HG03097 (cell line): Measurements from ENCODE around the gene CIB1.

Experiments used
- ATAC-seq: cut with Tn5 transposase; IDR thresholded peaks from one replicate; pipeline ENCODE4 v1.9.1; 2021; ENCODE audit not compliant: unreplicated experiment, low FRiP score

The CIB1 gene

DNA sequence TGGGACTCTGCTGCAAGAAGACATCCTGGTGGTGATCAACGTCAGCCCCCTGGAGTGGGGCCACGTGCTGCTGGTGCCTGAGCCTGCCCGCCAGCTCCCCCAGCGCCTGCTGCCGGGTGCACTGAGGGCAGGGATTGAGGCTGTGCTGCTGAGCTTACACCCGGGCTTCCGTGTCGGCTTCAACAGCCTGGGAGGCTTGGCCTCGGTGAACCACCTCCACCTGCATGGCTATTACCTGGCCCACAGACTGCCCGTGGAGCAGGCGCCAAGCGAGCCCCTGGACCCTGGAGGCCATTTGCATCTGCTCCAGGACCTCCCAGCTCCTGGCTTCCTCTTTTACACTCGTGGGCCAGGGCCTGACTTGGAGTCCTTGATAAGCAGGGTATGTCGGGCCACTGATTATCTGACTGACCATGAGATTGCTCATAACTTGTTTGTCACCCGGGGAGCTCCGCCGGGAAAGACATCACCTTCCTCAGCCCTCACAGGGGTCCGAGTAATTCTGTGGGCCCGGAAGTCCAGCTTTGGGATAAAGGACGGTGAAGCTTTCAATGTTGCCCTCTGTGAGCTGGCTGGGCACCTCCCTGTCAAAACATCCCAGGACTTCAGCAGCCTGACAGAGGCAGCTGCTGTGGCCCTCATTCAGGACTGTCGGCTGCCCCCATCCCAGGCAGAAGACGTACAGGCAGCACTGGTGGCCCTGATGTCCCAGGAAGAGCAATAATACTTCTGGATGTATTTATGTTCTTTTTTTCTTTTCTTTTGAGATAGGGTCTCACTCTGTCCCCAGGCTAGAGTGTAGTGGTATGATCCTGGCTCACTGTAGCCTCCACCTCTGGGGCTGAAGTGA is 7.8 kb upstream of the CIB1 start:
- no peak for ATAC-seq

DNA sequence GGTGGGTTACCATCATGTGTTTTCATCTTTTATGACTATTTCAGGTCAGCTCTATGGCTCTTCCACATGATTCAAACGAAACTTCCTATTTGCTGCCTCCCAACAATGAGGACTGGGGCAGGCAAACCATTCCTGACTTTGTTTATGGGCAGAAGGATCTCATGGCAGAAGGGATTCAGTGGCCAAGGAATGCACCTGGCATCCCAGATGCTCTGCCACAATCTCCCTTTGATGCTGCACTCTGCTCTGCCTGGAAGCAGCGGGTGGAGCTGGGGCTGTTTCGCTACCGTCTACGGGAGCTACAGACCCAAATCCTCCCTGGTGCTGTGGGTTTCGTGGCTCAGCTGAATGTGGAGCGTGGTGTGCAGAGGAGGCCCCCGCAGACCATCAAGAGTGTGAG is 7.1 kb upstream of the CIB1 start:
- ATAC-seq: no peak

DNA sequence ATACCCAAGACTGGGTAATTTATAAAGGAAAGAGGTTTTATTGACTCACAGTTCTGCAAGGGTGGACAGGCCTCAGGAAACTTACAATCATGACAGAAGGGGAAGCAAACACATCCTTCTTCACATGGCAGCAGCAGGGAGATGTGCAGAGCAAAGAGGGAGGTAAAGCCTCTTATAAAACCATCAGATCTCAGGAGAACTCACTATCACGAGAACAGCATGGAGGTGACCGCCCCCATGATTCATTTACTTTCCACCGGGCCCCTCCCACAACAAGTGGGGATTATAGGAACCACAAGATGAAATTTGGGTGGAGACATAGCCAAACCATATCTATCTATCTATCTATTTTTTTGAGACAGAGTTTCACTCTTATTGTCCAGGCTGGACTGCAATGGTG is 5.6 kb upstream of the CIB1 start:
- ATAC-seq: no peak

DNA sequence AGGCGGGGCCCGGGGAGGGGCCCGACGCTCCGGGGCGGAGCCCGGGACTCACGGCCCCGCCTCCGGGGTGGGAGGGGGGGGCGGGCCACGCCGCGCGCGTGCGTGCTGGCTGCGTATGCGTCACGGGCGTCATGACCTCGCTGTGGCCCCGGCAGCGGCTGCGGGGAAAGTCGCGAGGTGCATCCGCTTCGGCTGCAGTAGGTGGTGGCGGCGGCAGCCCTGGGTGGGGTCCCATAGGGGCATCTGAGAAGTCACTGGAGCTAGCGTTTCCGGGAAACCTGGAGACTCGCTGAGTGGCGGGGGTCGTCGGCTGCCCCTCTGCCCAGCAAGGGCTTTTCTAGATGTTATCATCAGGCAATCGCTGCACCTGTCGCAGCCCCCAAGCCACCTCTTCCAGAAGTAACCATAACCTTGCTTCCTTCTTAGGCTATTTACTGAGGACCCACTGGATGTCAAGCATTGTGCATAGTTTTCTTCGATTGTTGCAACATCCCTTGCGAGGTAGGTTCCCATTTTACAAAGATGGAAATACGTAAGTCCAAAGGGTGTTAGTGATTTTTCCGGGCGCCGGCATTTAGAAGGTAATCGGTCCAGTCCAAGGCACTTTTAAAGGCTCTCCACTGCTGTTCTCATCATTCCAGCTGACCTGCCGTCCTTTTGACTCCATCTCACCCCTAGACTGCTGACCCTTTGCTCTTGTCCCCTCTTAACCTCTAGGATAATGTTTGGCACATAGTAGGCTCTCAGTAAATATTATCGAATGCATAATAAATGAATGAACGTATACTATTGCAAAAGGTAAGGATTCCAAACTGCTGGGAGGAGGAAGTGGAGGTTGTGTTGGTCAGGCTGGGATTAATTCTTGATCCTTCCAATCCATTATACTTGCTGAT is 601 bp upstream of the CIB1 start, which contains the start of gene GDPGP1:
Gene GDPGP1, plus strand, starts transcription at position 114 of the 893 bp plus-strand sequence. CDS start 6,700 bp downstream, outside the sequence.
- ATAC-seq: peak; percentile 56

DNA sequence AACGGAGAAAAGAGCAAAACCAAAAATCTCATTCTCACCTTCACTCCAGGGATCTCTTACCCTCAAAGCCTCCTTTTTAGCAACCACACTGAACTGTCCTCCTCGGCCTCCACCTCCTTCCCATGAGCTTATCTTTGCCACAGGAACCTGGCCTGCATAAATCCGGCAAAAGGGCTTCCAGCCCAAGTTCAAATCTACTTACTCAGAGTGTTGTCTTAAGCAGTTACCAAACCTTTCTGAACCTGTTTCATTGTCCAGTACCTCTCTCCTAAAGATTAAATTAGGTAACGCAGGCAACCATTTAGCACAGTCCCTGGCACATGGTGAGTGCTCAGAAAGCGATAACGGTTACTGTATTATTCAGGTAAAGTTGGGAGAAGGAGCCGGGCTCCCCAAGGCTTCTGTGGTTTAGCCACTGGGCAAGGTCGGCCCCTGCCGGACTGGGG is 777 bp downstream of the CIB1 start:
- no peak for ATAC-seq

DNA sequence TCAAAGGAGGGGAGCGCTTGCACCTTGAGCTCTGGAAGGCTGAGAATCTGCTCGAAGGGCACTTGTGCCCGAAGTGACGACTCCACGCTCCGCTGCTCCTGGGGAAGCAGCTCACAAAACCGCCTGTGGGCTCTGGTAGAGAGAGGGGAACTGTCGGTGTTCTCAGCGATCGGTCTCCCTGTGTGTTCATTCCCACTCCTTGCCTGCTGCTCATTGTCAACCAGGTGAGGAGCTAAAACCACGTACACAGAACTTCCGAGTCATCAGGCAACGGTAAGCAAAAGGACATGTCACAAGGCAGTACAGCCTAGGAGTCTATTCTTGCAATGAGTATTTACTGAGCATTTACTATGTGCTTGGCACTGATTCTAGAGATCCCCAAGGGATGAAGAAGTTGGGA is 1.5 kb downstream of the CIB1 start:
- ATAC-seq: no peak

DNA sequence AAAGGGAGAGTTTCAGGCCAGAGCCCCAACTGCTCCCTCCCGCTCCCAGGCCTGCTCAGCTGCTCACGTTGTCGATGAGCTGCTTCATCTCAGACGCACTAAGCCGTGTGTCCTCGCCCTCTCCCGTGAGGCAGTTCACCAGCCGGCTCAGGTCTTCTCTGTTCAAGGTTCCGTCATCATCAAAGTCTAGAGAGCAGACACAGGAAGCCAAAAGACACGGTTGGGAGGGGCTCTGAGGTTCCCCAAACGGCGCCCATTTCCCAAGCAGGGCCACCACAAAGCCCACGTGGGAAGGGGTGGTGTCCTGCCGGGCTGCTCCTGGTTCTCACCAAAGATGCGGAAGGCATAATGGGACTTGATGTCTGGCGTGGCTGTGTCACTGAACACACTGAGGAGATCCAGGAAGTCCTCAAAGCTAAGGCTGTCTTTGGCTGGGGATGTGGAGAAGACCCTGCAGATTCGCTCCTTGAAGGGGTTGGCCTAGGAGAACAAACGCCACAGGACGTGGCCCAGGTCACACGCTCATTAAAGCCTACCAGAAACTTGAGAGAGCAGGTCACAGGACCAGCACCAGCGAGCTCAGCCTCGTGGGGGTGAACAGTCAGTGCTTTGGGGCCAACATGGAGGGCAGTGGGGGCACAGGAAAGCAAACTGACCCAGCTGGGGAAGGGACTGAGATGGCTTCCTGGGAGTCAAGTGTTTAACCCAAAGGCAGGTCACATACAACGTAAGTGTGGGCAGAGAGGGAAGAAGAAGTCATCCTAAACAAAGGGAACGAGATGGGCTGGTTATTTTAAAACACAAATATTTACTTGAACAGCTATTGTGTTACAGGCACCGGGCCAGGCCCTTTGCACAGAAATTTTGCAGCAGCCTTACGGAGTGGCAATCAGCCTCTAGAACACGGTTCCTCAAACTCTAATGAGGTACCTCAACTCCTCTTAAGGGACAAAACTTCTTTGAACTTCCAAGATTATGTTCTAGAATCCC is 2.4 kb downstream of the CIB1 start:
- no peak for ATAC-seq

DNA sequence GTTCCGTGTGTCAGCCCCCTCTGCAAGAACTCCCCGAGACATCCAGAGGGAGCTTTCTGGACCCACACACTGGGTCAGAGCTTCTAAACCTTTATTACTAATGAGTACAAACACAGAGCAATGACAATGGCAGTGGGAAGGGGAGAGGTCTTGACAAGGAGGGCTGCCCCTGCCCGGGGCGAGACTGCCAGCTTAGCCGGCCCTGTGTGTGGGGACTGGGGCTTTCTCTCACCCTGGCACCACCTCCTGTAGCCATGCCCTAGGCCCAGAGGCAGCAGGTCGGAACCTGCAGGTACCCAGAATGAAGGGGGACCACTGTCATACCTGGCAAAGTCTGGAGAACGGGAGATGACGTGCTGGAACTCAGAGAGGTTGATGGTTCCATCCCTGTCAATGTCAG is 3.1 kb downstream of the CIB1 start:
- ATAC-seq: no peak

DNA sequence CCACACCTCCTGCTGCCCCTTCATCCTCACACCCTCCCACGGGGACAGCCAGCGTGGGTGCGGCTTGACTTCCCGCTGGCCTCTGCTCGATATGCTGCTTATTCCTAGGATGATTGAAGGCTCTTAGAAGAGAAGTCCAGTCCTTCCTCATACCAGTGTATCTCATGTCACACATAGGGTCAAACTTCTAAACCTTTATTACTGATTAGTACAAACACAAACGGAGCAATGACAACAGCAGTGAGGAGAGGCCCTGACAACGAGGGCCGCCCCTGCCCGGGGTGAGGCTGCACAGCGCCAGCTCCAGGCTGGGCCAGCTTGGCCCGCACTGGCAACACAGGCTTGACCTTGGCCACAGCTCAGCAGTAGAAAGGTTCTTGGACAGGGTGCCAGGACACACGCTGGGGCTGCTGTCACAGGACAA is 3.7 kb downstream of the CIB1 start:
- ATAC-seq: no peak

DNA sequence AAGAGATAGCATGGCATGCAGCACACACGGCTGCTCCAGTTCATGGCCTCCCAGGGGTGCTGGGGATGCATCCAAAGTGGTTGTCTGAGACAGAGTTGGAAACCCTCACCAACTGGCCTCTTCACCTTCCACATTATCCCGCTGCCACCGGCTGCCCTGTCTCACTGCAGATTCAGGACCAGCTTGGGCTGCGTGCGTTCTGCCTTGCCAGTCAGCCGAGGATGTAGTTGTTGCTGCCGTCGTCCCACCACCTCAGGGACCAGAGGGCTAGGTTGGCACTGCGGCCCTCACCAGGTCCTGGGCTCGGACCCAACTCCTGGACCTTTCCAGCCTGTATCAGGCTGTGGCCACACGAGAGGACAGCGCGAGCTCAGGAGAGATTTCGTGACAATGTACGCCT is 4.8 kb downstream of the CIB1 start:
- ATAC-seq: no peak

DNA sequence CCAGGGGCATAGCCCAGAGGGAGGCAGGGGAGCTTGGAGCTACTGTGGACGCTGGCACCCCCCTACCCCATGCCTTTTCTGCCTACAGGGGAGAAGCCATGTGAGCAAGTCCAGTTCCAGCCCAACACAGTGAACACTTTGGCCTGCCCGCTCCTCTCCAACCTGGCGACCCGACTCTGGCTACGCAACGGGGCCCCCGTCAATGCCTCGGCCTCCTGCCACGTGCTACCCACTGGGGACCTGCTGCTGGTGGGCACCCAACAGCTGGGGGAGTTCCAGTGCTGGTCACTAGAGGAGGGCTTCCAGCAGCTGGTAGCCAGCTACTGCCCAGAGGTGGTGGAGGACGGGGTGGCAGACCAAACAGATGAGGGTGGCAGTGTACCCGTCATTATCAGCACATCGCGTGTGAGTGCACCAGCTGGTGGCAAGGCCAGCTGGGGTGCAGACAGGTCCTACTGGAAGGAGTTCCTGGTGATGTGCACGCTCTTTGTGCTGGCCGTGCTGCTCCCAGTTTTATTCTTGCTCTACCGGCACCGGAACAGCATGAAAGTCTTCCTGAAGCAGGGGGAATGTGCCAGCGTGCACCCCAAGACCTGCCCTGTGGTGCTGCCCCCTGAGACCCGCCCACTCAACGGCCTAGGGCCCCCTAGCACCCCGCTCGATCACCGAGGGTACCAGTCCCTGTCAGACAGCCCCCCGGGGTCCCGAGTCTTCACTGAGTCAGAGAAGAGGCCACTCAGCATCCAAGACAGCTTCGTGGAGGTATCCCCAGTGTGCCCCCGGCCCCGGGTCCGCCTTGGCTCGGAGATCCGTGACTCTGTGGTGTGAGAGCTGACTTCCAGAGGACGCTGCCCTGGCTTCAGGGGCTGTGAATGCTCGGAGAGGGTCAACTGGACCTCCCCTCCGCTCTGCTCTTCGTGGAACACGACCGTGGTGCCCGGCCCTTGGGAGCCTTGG is 5.6 kb downstream of the CIB1 start:
- ATAC-seq: no peak

DNA sequence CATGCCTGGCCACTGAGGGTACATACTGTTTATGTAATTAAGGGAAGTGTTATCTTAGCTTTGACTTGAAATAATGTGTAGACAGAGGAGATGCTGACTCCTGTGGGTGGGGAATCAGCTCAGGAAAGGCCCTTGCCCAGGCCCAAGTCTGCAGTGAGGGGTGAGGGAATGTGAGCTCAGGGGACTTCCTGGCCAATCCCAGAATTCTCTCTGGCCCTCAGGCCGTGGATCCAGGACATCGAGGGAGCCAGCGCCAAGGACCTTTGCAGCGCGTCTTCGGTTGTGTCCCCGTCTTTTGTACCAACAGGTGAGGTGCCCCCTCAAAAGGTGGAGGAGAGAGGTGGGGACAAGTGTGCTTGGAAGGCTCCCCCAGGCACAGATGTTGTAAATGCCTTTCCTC is 6.4 kb downstream of the CIB1 start:
- no peak for ATAC-seq

DNA sequence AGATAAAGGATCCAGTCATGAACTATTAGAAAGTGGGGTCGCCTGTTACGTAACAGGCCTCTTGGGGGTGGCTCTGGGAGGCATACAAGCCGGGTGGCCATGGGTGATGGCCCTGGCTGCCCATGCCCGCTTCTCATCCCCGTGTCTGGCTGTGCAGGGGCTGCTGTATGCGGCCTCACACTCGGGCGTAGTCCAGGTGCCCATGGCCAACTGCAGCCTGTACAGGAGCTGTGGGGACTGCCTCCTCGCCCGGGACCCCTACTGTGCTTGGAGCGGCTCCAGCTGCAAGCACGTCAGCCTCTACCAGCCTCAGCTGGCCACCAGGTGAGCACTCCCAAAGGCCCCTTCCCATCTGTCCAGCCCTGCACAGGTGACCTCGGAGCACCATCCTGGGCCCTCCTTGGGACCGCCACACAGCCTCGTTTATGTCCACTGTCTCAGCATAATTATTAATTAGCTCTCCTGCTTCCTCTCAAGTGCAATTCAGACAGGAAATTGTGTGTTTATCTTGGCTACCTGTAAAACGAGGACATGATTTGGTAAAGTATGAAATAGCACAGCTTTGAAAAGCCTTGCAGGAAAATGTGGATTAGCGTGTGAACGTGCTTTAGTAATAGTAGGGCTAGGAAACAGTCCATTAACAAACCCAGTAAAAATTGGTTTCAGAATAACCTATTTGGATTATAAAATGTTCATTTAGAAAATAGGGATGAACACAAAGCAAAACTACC is 8.1 kb downstream of the CIB1 start:
- ATAC-seq: no peak

DNA sequence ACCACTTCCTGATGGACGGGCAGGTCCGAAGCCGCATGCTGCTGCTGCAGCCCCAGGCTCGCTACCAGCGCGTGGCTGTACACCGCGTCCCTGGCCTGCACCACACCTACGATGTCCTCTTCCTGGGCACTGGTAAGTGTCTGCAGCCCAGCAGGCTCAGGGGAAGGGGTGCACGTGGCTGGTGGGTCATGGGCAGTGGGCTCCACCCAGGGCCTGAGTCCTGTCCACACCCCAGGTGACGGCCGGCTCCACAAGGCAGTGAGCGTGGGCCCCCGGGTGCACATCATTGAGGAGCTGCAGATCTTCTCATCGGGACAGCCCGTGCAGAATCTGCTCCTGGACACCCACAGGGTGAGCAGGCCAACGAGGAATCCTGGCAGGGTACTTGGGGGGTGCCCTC is 8.7 kb downstream of the CIB1 start:
- no peak for ATAC-seq

DNA sequence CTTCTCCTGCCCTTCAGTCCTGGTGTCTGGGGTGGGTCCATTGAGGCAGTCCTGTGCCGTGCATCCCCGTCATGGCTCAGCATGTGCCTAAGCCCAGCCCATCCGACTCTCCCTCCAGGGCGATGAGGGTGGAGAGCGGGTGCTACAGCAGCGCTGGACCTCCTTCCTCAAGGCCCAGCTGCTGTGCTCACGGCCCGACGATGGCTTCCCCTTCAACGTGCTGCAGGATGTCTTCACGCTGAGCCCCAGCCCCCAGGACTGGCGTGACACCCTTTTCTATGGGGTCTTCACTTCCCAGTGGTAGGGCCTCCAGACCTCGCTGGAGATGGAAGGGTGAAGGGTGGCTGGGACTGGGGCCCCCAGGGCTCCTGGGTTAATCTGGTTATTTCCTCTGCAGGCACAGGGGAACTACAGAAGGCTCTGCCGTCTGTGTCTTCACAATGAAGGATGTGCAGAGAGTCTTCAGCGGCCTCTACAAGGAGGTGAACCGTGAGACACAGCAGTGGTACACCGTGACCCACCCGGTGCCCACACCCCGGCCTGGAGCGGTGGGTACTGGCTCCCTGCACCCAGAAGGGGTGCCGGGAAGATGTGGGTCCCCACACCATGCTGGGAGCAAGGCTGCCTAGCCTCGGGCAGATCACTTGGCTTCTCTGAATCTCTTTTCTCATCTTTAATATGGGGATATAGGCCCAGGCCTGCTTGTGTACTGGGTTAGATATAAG is 10.1 kb downstream of the CIB1 start:
- ATAC-seq: no peak

DNA sequence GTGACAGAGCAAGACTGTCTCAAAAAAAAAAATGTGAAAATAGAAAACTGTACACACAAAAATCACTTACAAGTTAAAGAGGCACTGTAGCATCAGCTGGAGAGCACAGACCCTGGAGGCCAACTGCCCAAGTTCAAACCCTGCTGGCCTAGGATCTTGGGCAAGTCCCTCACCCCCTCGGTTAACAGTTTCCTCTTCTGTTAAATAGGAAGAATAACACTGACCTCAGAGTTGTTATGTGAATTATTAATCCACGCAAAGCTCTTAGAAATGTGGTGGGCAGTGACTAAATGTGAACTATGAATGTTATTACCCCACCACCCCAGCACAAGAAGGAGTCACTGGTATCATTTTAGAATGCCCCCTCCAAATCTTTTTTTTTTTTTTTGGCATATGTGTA is 11.2 kb downstream of the CIB1 start:
- ATAC-seq: no peak

DNA sequence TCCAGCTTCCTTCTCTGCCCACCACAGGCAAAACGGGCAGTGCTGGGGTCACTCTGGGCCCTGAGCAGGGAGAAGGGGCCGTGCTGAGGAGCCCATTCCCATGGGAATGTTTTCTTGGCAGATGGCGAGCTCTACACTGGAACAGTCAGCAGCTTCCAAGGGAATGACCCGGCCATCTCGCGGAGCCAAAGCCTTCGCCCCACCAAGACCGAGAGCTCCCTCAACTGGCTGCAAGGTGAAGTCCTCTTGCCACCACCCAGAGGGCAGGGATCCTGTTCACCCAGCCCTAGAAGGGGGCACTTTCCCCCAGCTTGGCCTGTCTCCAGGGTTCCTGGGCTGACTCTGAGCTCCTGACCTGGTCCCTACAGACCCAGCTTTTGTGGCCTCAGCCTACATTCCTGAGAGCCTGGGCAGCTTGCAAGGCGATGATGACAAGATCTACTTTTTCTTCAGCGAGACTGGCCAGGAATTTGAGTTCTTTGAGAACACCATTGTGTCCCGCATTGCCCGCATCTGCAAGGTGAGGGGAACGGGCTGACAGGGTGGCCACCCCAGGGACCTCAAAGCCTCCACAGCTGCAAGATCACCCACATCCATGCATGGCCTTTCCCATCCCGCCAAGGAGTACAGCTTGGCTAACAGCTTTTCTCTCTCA is 12.4 kb downstream of the CIB1 start:
- no peak for ATAC-seq
